H1 (cell line): ENCODE data around the gene PANX1. TPM values are rescaled to one million over a fixed set of nuclear protein-coding genes. Genes with fewer than 3 reads are reported as not detected.
A peak's percentile ranks its signal among the peaks of the same experiment; 100 is the strongest.

Experiments
- CTCF ChIA-PET: fragments of 300-600 bp; sonication (Branson Sonifier 250); formaldehyde crosslinking; loops from one replicate; lab custom pipeline; 2021; ENCODE audit not compliant: partially characterized antibody; lab: Charles Lee
- POLR2A ChIA-PET: fragments of 300-600 bp; sonication (Branson Sonifier 250); formaldehyde crosslinking; loops from one replicate; lab custom pipeline; 2021; ENCODE audit warnings: inconsistent platforms; ENCODE audit not compliant: partially characterized antibody; lab: Charles Lee
- DNase-seq, 2 experiments: peaks; one replicate each; pipeline versions ENCODE4 v3.0.0 to v3.0.0-alpha.2; 2010 to 2022; ENCODE audit warnings: low spot score in 2 of 2, low read depth in 1 of 2, mixed read lengths in 1 of 2
- FAIRE-seq: peaks from 2 replicates; lab custom pipeline; 2011; peaks lifted over from hg19 to GRCh38; lab: Jason Lieb, UNC
- H2AFZ ChIP-seq: 2 replicates; pipeline ENCODE4 v1.8.1; 2012; ENCODE audit warnings: low read length, inconsistent platforms
- H2AK5ac ChIP-seq: 2 replicates; pipeline ENCODE4 v1.6.1; 2013; ENCODE audit warnings: low read depth, low read length
- H2BK120ac ChIP-seq: replicated peaks from 2 replicates; pipeline ENCODE3; 2013; ENCODE audit warnings: low read depth, low read length, inconsistent platforms
- H2BK12ac ChIP-seq: 2 replicates; pipeline ENCODE4 v1.6.1; 2013; ENCODE audit warnings: low read depth, low read length
- H2BK15ac ChIP-seq: 2 replicates; pipeline ENCODE4 v1.6.1; 2013; ENCODE audit warnings: low read length
- H2BK20ac ChIP-seq: 2 replicates; pipeline ENCODE4 v1.6.1; 2013; ENCODE audit warnings: low read length
- H2BK5ac ChIP-seq: 2 replicates; pipeline ENCODE4 v1.6.1; 2013; ENCODE audit warnings: low read depth, low read length
- H3K14ac ChIP-seq: 2 replicates; pipeline ENCODE4 v1.6.1; 2013; ENCODE audit warnings: inconsistent platforms; ENCODE audit not compliant: insufficient read length
- H3K18ac ChIP-seq: 2 replicates; pipeline ENCODE4 v1.6.1; 2013; ENCODE audit warnings: low read length; ENCODE audit errors: extremely low read depth
- H3K23ac ChIP-seq: 2 replicates; pipeline ENCODE4 v1.6.1; 2013; ENCODE audit warnings: inconsistent platforms; ENCODE audit not compliant: insufficient read length
- H3K23me2 ChIP-seq: 2 replicates; pipeline ENCODE4 v1.6.1; 2013; ENCODE audit warnings: low read depth, low read length
- H3K27ac ChIP-seq: 2 replicates; pipeline ENCODE4 v1.6.1; 2011; ENCODE audit warnings: low read depth, low read length, inconsistent platforms
- H3K27me3 ChIP-seq, 4 experiments: replicated peaks in 1 of 4; 1 replicate in 1 of 4; 2 replicates in 3 of 4; pipeline versions ENCODE4 v1.6.1 to v1.8.1; 2011 to 2013; ENCODE audit warnings: low read length in 3 of 4, mild to moderate bottlenecking in 3 of 4, inconsistent platforms in 2 of 4, mixed read lengths in 2 of 4, moderate library complexity in 1 of 4; ENCODE audit not compliant: control insufficient read depth in 3 of 4, insufficient read depth in 3 of 4; ENCODE audit errors: extremely low read depth in 1 of 4
- H3K36me3 ChIP-seq, 4 experiments: 2 replicates each; pipeline versions ENCODE4 v1.6.1 to v1.8.1; 2011 to 2013; ENCODE audit warnings: mild to moderate bottlenecking in 4 of 4, low read length in 3 of 4, moderate library complexity in 2 of 4, control low read depth in 1 of 4, inconsistent platforms in 1 of 4; ENCODE audit not compliant: insufficient read depth in 4 of 4, control insufficient read depth in 2 of 4
- H3K4ac ChIP-seq: replicated peaks from 2 replicates; pipeline ENCODE3; 2013; ENCODE audit warnings: low read length, low read depth, mixed read lengths, inconsistent platforms; ENCODE audit not compliant: insufficient read length
- H3K4me1 ChIP-seq, 4 experiments: replicated peaks in 1 of 4; 1 replicate in 1 of 4; 2 replicates in 3 of 4; pipeline versions ENCODE4 v1.6.1 to v1.8.1; 2011 to 2013; ENCODE audit warnings: low read length in 3 of 4, inconsistent platforms in 2 of 4, mixed read lengths in 1 of 4; ENCODE audit not compliant: insufficient read depth in 4 of 4, control insufficient read depth in 3 of 4
- H3K4me2 ChIP-seq, 2 experiments: 2 replicates each; pipeline versions ENCODE4 v1.6.1 to v1.8.1; 2011 to 2013; ENCODE audit warnings: low read depth in 2 of 2, low read length in 2 of 2, control low read depth in 1 of 2, inconsistent platforms in 1 of 2, mild to moderate bottlenecking in 1 of 2; ENCODE audit not compliant: insufficient read depth in 1 of 2
- H3K4me3 ChIP-seq, 4 experiments: fragments of 200-600, 300-600 bp in 1 of 4; sonication (generic), shearing (Covaris generic), sonication (Bioruptor Twin) in 1 of 4; 2 replicates each; pipeline versions ENCODE4 v1.5.1 to v1.8.1; 2011 to 2016; ENCODE audit warnings: low read length in 4 of 4, low read depth in 3 of 4, control low read depth in 2 of 4, inconsistent platforms in 2 of 4, mild to moderate bottlenecking in 2 of 4, mixed read lengths in 1 of 4, moderate library complexity in 1 of 4; ENCODE audit not compliant: insufficient read depth in 2 of 4; ENCODE audit errors: extremely low read depth in 1 of 4
- H3K56ac ChIP-seq: replicated peaks from 2 replicates; pipeline ENCODE3; 2013; ENCODE audit warnings: low read depth, mild to moderate bottlenecking, mixed read lengths, low read length, inconsistent platforms; ENCODE audit not compliant: insufficient read length
- H3K79me1 ChIP-seq: 2 replicates; pipeline ENCODE4 v1.6.1; 2013; ENCODE audit warnings: low read depth, low read length, control low read depth
- H3K79me2 ChIP-seq, 2 experiments: 2 replicates each; pipeline versions ENCODE4 v1.6.1 to v1.8.1; 2012 to 2013; ENCODE audit warnings: low read length in 2 of 2, mild to moderate bottlenecking in 2 of 2, inconsistent platforms in 1 of 2; ENCODE audit not compliant: insufficient read depth in 2 of 2, control insufficient read depth in 1 of 2
- H3K9ac ChIP-seq, 4 experiments: replicated peaks in 1 of 4; 1 replicate in 1 of 4; 2 replicates in 3 of 4; pipeline versions ENCODE4 v1.6.1 to v1.8.1; 2011 to 2013; ENCODE audit warnings: low read depth in 3 of 4, low read length in 3 of 4, control low read depth in 2 of 4, mild to moderate bottlenecking in 2 of 4, moderate library complexity in 2 of 4, inconsistent platforms in 1 of 4; ENCODE audit errors: extremely low read depth in 1 of 4
- H3K9me3 ChIP-seq, 2 experiments: 2 replicates each; pipeline versions ENCODE4 v1.6.1 to v1.8.1; 2012 to 2013; ENCODE audit warnings: mild to moderate bottlenecking in 2 of 2, moderate library complexity in 2 of 2, control low read depth in 1 of 2, inconsistent platforms in 1 of 2, low read depth in 1 of 2, low read length in 1 of 2, mixed read lengths in 1 of 2; ENCODE audit not compliant: insufficient read depth in 2 of 2
- H4K20me1 ChIP-seq, 2 experiments: replicated peaks in 1 of 2; 2 replicates each; pipeline versions ENCODE3 to v1.8.1; 2011 to 2013; ENCODE audit warnings: inconsistent platforms in 2 of 2, low read length in 2 of 2, mild to moderate bottlenecking in 1 of 2; ENCODE audit not compliant: insufficient read depth in 2 of 2, control insufficient read depth in 1 of 2
- H4K5ac ChIP-seq: 2 replicates; pipeline ENCODE4 v1.6.1; 2013; ENCODE audit warnings: low read length, low read depth, mixed read lengths, inconsistent platforms; ENCODE audit not compliant: insufficient read length
- H4K8ac ChIP-seq: 2 replicates; pipeline ENCODE4 v1.8.0; 2013; ENCODE audit warnings: mild to moderate bottlenecking, moderate library complexity, low read length, inconsistent platforms; ENCODE audit not compliant: insufficient read depth; ENCODE audit errors: extremely low read depth
- H4K91ac ChIP-seq: replicated peaks from 2 replicates; pipeline ENCODE3; 2013; ENCODE audit warnings: low read length, mixed read lengths, inconsistent platforms; ENCODE audit not compliant: insufficient read length
- ASH2L ChIP-seq: fragments of 200-600, 300-600 bp; sonication (generic); IDR thresholded peaks from one replicate; pipeline ENCODE4 v1.7.1; 2017; ENCODE audit warnings: low read length
- CTCF ChIP-seq, 3 experiments: IDR thresholded peaks; 1 replicate in 2 of 3; 2 replicates in 1 of 3; pipeline versions ENCODE4 v1.5.1 to v1.6.1; 2011; ENCODE audit warnings: low read length in 3 of 3, mild to moderate bottlenecking in 3 of 3, inconsistent platforms in 2 of 3, low read depth in 1 of 3, moderate library complexity in 1 of 3; ENCODE audit not compliant: insufficient read depth in 1 of 3; ENCODE audit errors: control extremely low read depth in 1 of 3
- MAFK ChIP-seq: IDR thresholded peaks from 2 replicates; pipeline ENCODE4 v1.6.1; 2012; ENCODE audit warnings: low read depth, mild to moderate bottlenecking, improper control_type of control experiment, low read length
- MAX ChIP-seq: IDR thresholded peaks from 2 replicates; pipeline ENCODE4 v1.6.1; 2012; ENCODE audit warnings: inconsistent platforms
- POLR2AphosphoS5 ChIP-seq: IDR thresholded peaks from 2 replicates; pipeline ENCODE4 v1.6.1; 2011; ENCODE audit warnings: low read depth, low read length
- RAD21 ChIP-seq, 2 experiments: IDR thresholded peaks in 1 of 2; conservative IDR thresholded peaks in 1 of 2; 2 replicates each; pipeline ENCODE4 v1.6.1; 2011; ENCODE audit warnings: low read depth in 2 of 2, low read length in 2 of 2, improper control_type of control experiment in 1 of 2, inconsistent platforms in 1 of 2, mild to moderate bottlenecking in 1 of 2, moderate library complexity in 1 of 2
- SP4 ChIP-seq: IDR thresholded peaks from 2 replicates; pipeline ENCODE4 v1.6.1; 2012; ENCODE audit warnings: low read length, inconsistent platforms
- TCF12 ChIP-seq: IDR thresholded peaks from 2 replicates; pipeline ENCODE4 v1.6.1; 2011; ENCODE audit warnings: low read depth, mild to moderate bottlenecking, low read length
- TEAD4 ChIP-seq: IDR thresholded peaks from 2 replicates; pipeline ENCODE4 v1.6.1; 2012; ENCODE audit warnings: low read depth, low read length, inconsistent platforms, mixed read lengths
- WGBS, 2 experiments: shearing (Covaris generic) in 1 of 2; methylation state at CpG; one replicate each; pipeline versions ENCODE4 v1.1.6 to v1.1.7; 2013 to 2015; ENCODE audit warnings: low lambda C conversion rate in 2 of 2, mixed read lengths in 2 of 2, inconsistent platforms in 1 of 2, low coverage in 1 of 2, missing lambda C conversion rate in 1 of 2; ENCODE audit not compliant: insufficient replicate concordance in 2 of 2, insufficient coverage in 1 of 2, insufficient read length in 1 of 2; ENCODE audit errors: extremely low coverage in 1 of 2, missing lambda C conversion rate in 1 of 2; 5-methylcytosine and 5-hydroxymethylcytosine counted together
- polyA plus RNA-seq, 7 experiments: library from polyadenylated mRNA; depleted of rRNA in 3 of 7; stranded (reverse) in 5 of 7; unstranded in 2 of 7; fragments of >200 nt in 5 of 7; fragments of 200-250 nt in 2 of 7; gene quantifications; 1 replicate in 5 of 7; 2 replicates in 1 of 7; 4 replicates in 1 of 7; pipeline versions ENCODE4 v1.2.1 to v1.2.3, GENCODE V29; 2011 to 2013; ENCODE audit warnings: missing spikeins in 2 of 7, mixed read lengths in 2 of 7
- total RNA-seq: library from RNA; stranded (reverse); fragmentation: NEBNext Ultra II Directional; extraction: Animal tissue kit (Norgen Biotek cat#: 25700); gene quantifications from 2 replicates; pipeline ENCODE4 v1.2.1, GENCODE V29; 2021

Gene PANX1
- total and polyA plus RNA-seq, 2 of the 8 experiments (the other 6 are each of a cell fraction or from before 2014, with no cell fraction given), result 15.9 to 35.2 TPM

DNA sequence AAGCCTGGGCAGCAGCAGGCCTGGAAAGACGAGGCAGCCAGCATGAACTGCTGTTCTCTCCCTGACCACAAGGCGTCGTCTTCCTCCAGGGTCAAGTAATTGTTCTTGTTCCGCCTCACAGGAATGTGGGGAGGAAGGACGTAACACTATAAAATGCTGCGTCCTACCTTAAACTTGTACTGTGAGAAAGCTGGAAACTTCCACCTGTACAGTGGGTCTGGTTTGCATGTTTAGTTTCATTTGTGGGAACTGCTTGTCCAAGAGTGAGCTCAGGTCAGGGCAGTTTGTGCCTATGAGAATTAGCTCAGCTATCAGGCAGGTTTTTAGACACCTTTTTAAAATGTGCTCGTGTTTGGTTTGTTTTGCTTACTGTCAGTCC is 55.2 kb downstream of the PANX1 start:
- Histone ChIP-seq H3K9me3 (no peaks in the 10 kb centered on the region), H4K20me1 (peaks cover 0 to 4% of the 10 kb centered on the region in 2 experiments), H2BK20ac (no peak overlapping the region), H2AK5ac (no peak overlapping the region), H3K4me2 (0 out of 4 replicates have a peak overlapping the region, but pooled peaks of 1 of the 2 experiments have one; percentile 8), H3K18ac (no peak overlapping the region), H3K9ac (no peak overlapping the region), H2BK12ac (no peak overlapping the region), H4K5ac (no peak overlapping the region), H3K14ac (no peak overlapping the region), H4K91ac (no peak overlapping the region), H3K36me3 (peaks cover 8 to 45% (median 26%) of the 10 kb centered on the region in 4 experiments), H2BK120ac (no peak overlapping the region), H3K23ac (no peak overlapping the region), H2BK5ac (no peak overlapping the region), H3K4me3 (no peak overlapping the region), H3K23me2 (no peaks in the 10 kb centered on the region), H3K27ac (no peak overlapping the region), H2BK15ac (no peak overlapping the region), H3K56ac (no peak overlapping the region), H3K79me1 (no peaks in the 10 kb centered on the region), H3K27me3 (peaks cover 0 to 1% (median 0%) of the 10 kb centered on the region in 4 experiments; a peak in 1 of 7 replicates), H4K8ac (0 out of 2 replicates have a peak overlapping the region, but pooled peaks have one; percentile 58), H3K4me1 (peaks cover 0 to 14% (median 9%) of the 10 kb centered on the region in 4 experiments; a peak in 5 of 7 replicates), H3K4ac (no peak overlapping the region), H3K79me2 (peaks cover 0 to 13% of the 10 kb centered on the region in 2 experiments; a peak in 2 of 4 replicates), H2AFZ (no peak overlapping the region)
- TF ChIP-seq POLR2AphosphoS5, result peak; percentile 70; the same call in 1 of the 2 replicates
- peak; percentile 84 to 98 (median 97) for TF ChIP-seq CTCF (IDR thresholded peaks at IDR 0.05; ENCODE audit: control extremely low read depth in 1 of 3, insufficient read depth in 1 of 3, low read depth in 1 of 3, low read length in 3 of 3)
- no peak for TF ChIP-seq TCF12
- peak; percentile 42 for TF ChIP-seq ASH2L
- peak; percentile 87 for TF ChIP-seq RAD21 (IDR thresholded peaks at IDR 0.05 in 1 of 2, conservative IDR thresholded peaks at IDR 0.05 in 1 of 2; ENCODE audit: low read depth in 2 of 2, low read length in 2 of 2)
- no peak for TF ChIP-seq MAFK
- peak; percentile 89 for TF ChIP-seq TEAD4
- 0 out of 2 replicates have a peak, but pooled peaks have one; percentile 75 for TF ChIP-seq SP4
- peak; percentile 59; the same call in 1 of the 2 replicates for TF ChIP-seq MAX
- FAIRE-seq (peak; percentile 81), DNase-seq (peak; percentile 63 to 93)
- ChIA-PET POLR2A (interaction anchor here (1.1 to 1.2 kb wide), 3 partner anchors 53 to 234 kb away, joined by 3 to 5 read pairs (median 3); no protein-coding TSS in a partner anchor), CTCF (interaction anchor here (0.6 to 11.1 kb wide), 67 partner anchors 10 to 335 kb away, joined by 3 to 127 read pairs (median 4); partner anchors contain the start of genes GPR83 and IZUMO1R)
- WGBS, 2 experiments, result 36% methylated on average over 7 of the region's 7 CpGs; no CpG with 5 or more reads in 1 of the 2 experiments
